H1 (cell line): Measurements from ENCODE around the gene DTX4. TPM values are rescaled to one million over a fixed set of nuclear protein-coding genes. Genes with fewer than 3 reads are reported as not detected.

ENCODE experiments used
- CTCF ChIA-PET: fragments of 300-600 bp; sonication (Branson Sonifier 250); formaldehyde crosslinking; loops from one replicate; lab custom pipeline; 2021; ENCODE audit not compliant: partially characterized antibody; lab: Charles Lee
- POLR2A ChIA-PET: fragments of 300-600 bp; sonication (Branson Sonifier 250); formaldehyde crosslinking; loops from one replicate; lab custom pipeline; 2021; ENCODE audit warnings: inconsistent platforms; ENCODE audit not compliant: partially characterized antibody; lab: Charles Lee
- DNase-seq, 2 experiments: peaks; one replicate each; pipeline versions ENCODE4 v3.0.0 to v3.0.0-alpha.2; 2010 to 2022; ENCODE audit warnings: low spot score in 2 of 2, low read depth in 1 of 2, mixed read lengths in 1 of 2
- FAIRE-seq: peaks from 2 replicates; lab custom pipeline; 2011; peaks lifted over from hg19 to GRCh38; lab: Jason Lieb, UNC
- H2AFZ ChIP-seq: 2 replicates; pipeline ENCODE4 v1.8.1; 2012; ENCODE audit warnings: low read length, inconsistent platforms
- H2AK5ac ChIP-seq: 2 replicates; pipeline ENCODE4 v1.6.1; 2013; ENCODE audit warnings: low read depth, low read length
- H2BK120ac ChIP-seq: replicated peaks from 2 replicates; pipeline ENCODE3; 2013; ENCODE audit warnings: low read depth, low read length, inconsistent platforms
- H2BK12ac ChIP-seq: 2 replicates; pipeline ENCODE4 v1.6.1; 2013; ENCODE audit warnings: low read depth, low read length
- H2BK15ac ChIP-seq: 2 replicates; pipeline ENCODE4 v1.6.1; 2013; ENCODE audit warnings: low read length
- H2BK20ac ChIP-seq: 2 replicates; pipeline ENCODE4 v1.6.1; 2013; ENCODE audit warnings: low read length
- H2BK5ac ChIP-seq: 2 replicates; pipeline ENCODE4 v1.6.1; 2013; ENCODE audit warnings: low read depth, low read length
- H3K14ac ChIP-seq: 2 replicates; pipeline ENCODE4 v1.6.1; 2013; ENCODE audit warnings: inconsistent platforms; ENCODE audit not compliant: insufficient read length
- H3K18ac ChIP-seq: 2 replicates; pipeline ENCODE4 v1.6.1; 2013; ENCODE audit warnings: low read length; ENCODE audit errors: extremely low read depth
- H3K23ac ChIP-seq: 2 replicates; pipeline ENCODE4 v1.6.1; 2013; ENCODE audit warnings: inconsistent platforms; ENCODE audit not compliant: insufficient read length
- H3K23me2 ChIP-seq: 2 replicates; pipeline ENCODE4 v1.6.1; 2013; ENCODE audit warnings: low read depth, low read length
- H3K27ac ChIP-seq: 2 replicates; pipeline ENCODE4 v1.6.1; 2011; ENCODE audit warnings: low read depth, low read length, inconsistent platforms
- H3K27me3 ChIP-seq, 4 experiments: replicated peaks in 1 of 4; 1 replicate in 1 of 4; 2 replicates in 3 of 4; pipeline versions ENCODE4 v1.6.1 to v1.8.1; 2011 to 2013; ENCODE audit warnings: low read length in 3 of 4, mild to moderate bottlenecking in 3 of 4, inconsistent platforms in 2 of 4, mixed read lengths in 2 of 4, moderate library complexity in 1 of 4; ENCODE audit not compliant: control insufficient read depth in 3 of 4, insufficient read depth in 3 of 4; ENCODE audit errors: extremely low read depth in 1 of 4
- H3K36me3 ChIP-seq, 4 experiments: 2 replicates each; pipeline versions ENCODE4 v1.6.1 to v1.8.1; 2011 to 2013; ENCODE audit warnings: mild to moderate bottlenecking in 4 of 4, low read length in 3 of 4, moderate library complexity in 2 of 4, control low read depth in 1 of 4, inconsistent platforms in 1 of 4; ENCODE audit not compliant: insufficient read depth in 4 of 4, control insufficient read depth in 2 of 4
- H3K4ac ChIP-seq: replicated peaks from 2 replicates; pipeline ENCODE3; 2013; ENCODE audit warnings: low read length, low read depth, mixed read lengths, inconsistent platforms; ENCODE audit not compliant: insufficient read length
- H3K4me1 ChIP-seq, 4 experiments: replicated peaks in 1 of 4; 1 replicate in 1 of 4; 2 replicates in 3 of 4; pipeline versions ENCODE4 v1.6.1 to v1.8.1; 2011 to 2013; ENCODE audit warnings: low read length in 3 of 4, inconsistent platforms in 2 of 4, mixed read lengths in 1 of 4; ENCODE audit not compliant: insufficient read depth in 4 of 4, control insufficient read depth in 3 of 4
- H3K4me2 ChIP-seq, 2 experiments: 2 replicates each; pipeline versions ENCODE4 v1.6.1 to v1.8.1; 2011 to 2013; ENCODE audit warnings: low read depth in 2 of 2, low read length in 2 of 2, control low read depth in 1 of 2, inconsistent platforms in 1 of 2, mild to moderate bottlenecking in 1 of 2; ENCODE audit not compliant: insufficient read depth in 1 of 2
- H3K4me3 ChIP-seq, 4 experiments: fragments of 200-600, 300-600 bp in 1 of 4; sonication (generic), shearing (Covaris generic), sonication (Bioruptor Twin) in 1 of 4; 2 replicates each; pipeline versions ENCODE4 v1.5.1 to v1.8.1; 2011 to 2016; ENCODE audit warnings: low read length in 4 of 4, low read depth in 3 of 4, control low read depth in 2 of 4, inconsistent platforms in 2 of 4, mild to moderate bottlenecking in 2 of 4, mixed read lengths in 1 of 4, moderate library complexity in 1 of 4; ENCODE audit not compliant: insufficient read depth in 2 of 4; ENCODE audit errors: extremely low read depth in 1 of 4
- H3K56ac ChIP-seq: replicated peaks from 2 replicates; pipeline ENCODE3; 2013; ENCODE audit warnings: low read depth, mild to moderate bottlenecking, mixed read lengths, low read length, inconsistent platforms; ENCODE audit not compliant: insufficient read length
- H3K79me1 ChIP-seq: 2 replicates; pipeline ENCODE4 v1.6.1; 2013; ENCODE audit warnings: low read depth, low read length, control low read depth
- H3K79me2 ChIP-seq, 2 experiments: 2 replicates each; pipeline versions ENCODE4 v1.6.1 to v1.8.1; 2012 to 2013; ENCODE audit warnings: low read length in 2 of 2, mild to moderate bottlenecking in 2 of 2, inconsistent platforms in 1 of 2; ENCODE audit not compliant: insufficient read depth in 2 of 2, control insufficient read depth in 1 of 2
- H3K9ac ChIP-seq, 4 experiments: replicated peaks in 1 of 4; 1 replicate in 1 of 4; 2 replicates in 3 of 4; pipeline versions ENCODE4 v1.6.1 to v1.8.1; 2011 to 2013; ENCODE audit warnings: low read depth in 3 of 4, low read length in 3 of 4, control low read depth in 2 of 4, mild to moderate bottlenecking in 2 of 4, moderate library complexity in 2 of 4, inconsistent platforms in 1 of 4; ENCODE audit errors: extremely low read depth in 1 of 4
- H3K9me3 ChIP-seq, 2 experiments: 2 replicates each; pipeline versions ENCODE4 v1.6.1 to v1.8.1; 2012 to 2013; ENCODE audit warnings: mild to moderate bottlenecking in 2 of 2, moderate library complexity in 2 of 2, control low read depth in 1 of 2, inconsistent platforms in 1 of 2, low read depth in 1 of 2, low read length in 1 of 2, mixed read lengths in 1 of 2; ENCODE audit not compliant: insufficient read depth in 2 of 2
- H4K20me1 ChIP-seq, 2 experiments: replicated peaks in 1 of 2; 2 replicates each; pipeline versions ENCODE3 to v1.8.1; 2011 to 2013; ENCODE audit warnings: inconsistent platforms in 2 of 2, low read length in 2 of 2, mild to moderate bottlenecking in 1 of 2; ENCODE audit not compliant: insufficient read depth in 2 of 2, control insufficient read depth in 1 of 2
- H4K5ac ChIP-seq: 2 replicates; pipeline ENCODE4 v1.6.1; 2013; ENCODE audit warnings: low read length, low read depth, mixed read lengths, inconsistent platforms; ENCODE audit not compliant: insufficient read length
- H4K8ac ChIP-seq: 2 replicates; pipeline ENCODE4 v1.8.0; 2013; ENCODE audit warnings: mild to moderate bottlenecking, moderate library complexity, low read length, inconsistent platforms; ENCODE audit not compliant: insufficient read depth; ENCODE audit errors: extremely low read depth
- H4K91ac ChIP-seq: replicated peaks from 2 replicates; pipeline ENCODE3; 2013; ENCODE audit warnings: low read length, mixed read lengths, inconsistent platforms; ENCODE audit not compliant: insufficient read length
- BCL11A ChIP-seq, 2 experiments: IDR thresholded peaks; one replicate each; pipeline ENCODE4 v1.6.1; 2011; ENCODE audit warnings: low read depth in 2 of 2, low read length in 2 of 2, mild to moderate bottlenecking in 2 of 2
- CBX5 ChIP-seq: fragments of 300-800, 300-1000 bp; sonication (generic); IDR thresholded peaks from 2 replicates; pipeline ENCODE4 v1.7.1; 2016; ENCODE audit warnings: antibody characterized with exemption, low read length, low read depth
- CREB1 ChIP-seq: IDR thresholded peaks from 2 replicates; pipeline ENCODE4 v1.6.1; 2012; ENCODE audit warnings: inconsistent platforms
- EGR1 ChIP-seq: IDR thresholded peaks from 2 replicates; pipeline ENCODE4 v1.6.1; 2011; ENCODE audit warnings: low read depth, low read length, borderline replicate concordance
- SP1 ChIP-seq: IDR thresholded peaks from 2 replicates; pipeline ENCODE4 v1.6.1; 2011; ENCODE audit warnings: low read depth, low read length
- SRF ChIP-seq: IDR thresholded peaks from 2 replicates; pipeline ENCODE4 v1.6.1; 2011; ENCODE audit warnings: mild to moderate bottlenecking, low read depth, low read length, moderate library complexity
- TAF1 ChIP-seq: IDR thresholded peaks from 2 replicates; pipeline ENCODE4 v1.6.1; 2011; ENCODE audit warnings: mild to moderate bottlenecking, low read depth, low read length
- TBP ChIP-seq: IDR thresholded peaks from 2 replicates; pipeline ENCODE4 v1.6.1; 2011; ENCODE audit warnings: low read depth, low read length, improper control_type of control experiment
- YY1 ChIP-seq: IDR thresholded peaks from 2 replicates; pipeline ENCODE4 v1.6.1; 2011; ENCODE audit warnings: low read depth, mild to moderate bottlenecking, low read length
- WGBS, 2 experiments: shearing (Covaris generic) in 1 of 2; methylation state at CpG; one replicate each; pipeline versions ENCODE4 v1.1.6 to v1.1.7; 2013 to 2015; ENCODE audit warnings: low lambda C conversion rate in 2 of 2, mixed read lengths in 2 of 2, inconsistent platforms in 1 of 2, low coverage in 1 of 2, missing lambda C conversion rate in 1 of 2; ENCODE audit not compliant: insufficient replicate concordance in 2 of 2, insufficient coverage in 1 of 2, insufficient read length in 1 of 2; ENCODE audit errors: extremely low coverage in 1 of 2, missing lambda C conversion rate in 1 of 2; 5-methylcytosine and 5-hydroxymethylcytosine counted together
- polyA plus RNA-seq, 7 experiments: library from polyadenylated mRNA; depleted of rRNA in 3 of 7; stranded (reverse) in 5 of 7; unstranded in 2 of 7; fragments of >200 nt in 5 of 7; fragments of 200-250 nt in 2 of 7; gene quantifications; 1 replicate in 5 of 7; 2 replicates in 1 of 7; 4 replicates in 1 of 7; pipeline versions ENCODE4 v1.2.1 to v1.2.3, GENCODE V29; 2011 to 2013; ENCODE audit warnings: missing spikeins in 2 of 7, mixed read lengths in 2 of 7
- total RNA-seq: library from RNA; stranded (reverse); fragmentation: NEBNext Ultra II Directional; extraction: Animal tissue kit (Norgen Biotek cat#: 25700); gene quantifications from 2 replicates; pipeline ENCODE4 v1.2.1, GENCODE V29; 2021

DTX4 gene
- total and polyA plus RNA-seq, 2 of the 8 experiments (the other 6 are each of a cell fraction or from before 2014, with no cell fraction given), result 5.1 to 18.8 TPM

DNA sequence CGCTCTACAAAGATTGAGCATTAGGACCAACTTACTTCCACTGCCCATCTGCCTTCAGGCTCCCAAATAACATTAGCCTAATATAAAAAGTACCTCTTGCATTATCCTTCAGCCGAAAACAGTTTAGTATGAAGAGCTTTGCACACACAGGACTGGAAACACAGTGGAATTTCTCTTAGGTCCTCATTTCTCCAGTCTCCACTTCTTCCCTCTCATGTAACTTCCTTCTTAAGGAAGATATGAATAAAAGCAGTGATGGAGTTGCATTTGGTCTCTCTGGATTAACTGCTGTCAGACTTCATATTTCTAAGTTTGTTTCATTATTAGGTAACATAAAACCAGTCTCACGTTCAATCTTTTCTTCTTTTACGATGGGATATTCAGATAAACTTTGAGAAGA, 46.4 kb downstream of the DTX4 start:
- H3K4me3 ChIP-seq, result no peak overlapping the region
- CTCF ChIA-PET, result interaction anchor here (3.4 kb wide), 1 partner anchor 12 kb away, joined by 15 read pairs; no protein-coding TSS in a partner anchor
- FAIRE-seq, result no peak
- H3K9me3 ChIP-seq, result no peaks in the 10 kb centered on the region
- H2BK15ac ChIP-seq, result no peak overlapping the region
- no peaks in the 10 kb centered on the region for H3K36me3 ChIP-seq
- DNase-seq, result no peak
- H4K8ac ChIP-seq, result no peak overlapping the region
- POLR2A ChIA-PET, result no interaction called here
- WGBS, 2 experiments, result 87% methylated on average over 4 of the region's 4 CpGs; no CpG with 5 or more reads in 1 of the 2 experiments
- no peaks in the 10 kb centered on the region for H3K4me1 ChIP-seq
- no peak overlapping the region for H2BK12ac ChIP-seq
- H3K9ac ChIP-seq, result no peak overlapping the region
- no peak overlapping the region for H3K56ac ChIP-seq
- no peaks in the 10 kb centered on the region for H3K79me1 ChIP-seq
- no peak overlapping the region for H2BK5ac ChIP-seq
- H3K27me3 ChIP-seq, result no peaks in the 10 kb centered on the region
- no peaks in the 10 kb centered on the region for H4K20me1 ChIP-seq
- no peaks in the 10 kb centered on the region for H3K79me2 ChIP-seq
- no peak overlapping the region for H3K23ac ChIP-seq
- TF ChIP-seq BCL11A (IDR thresholded peaks at IDR 0.05; ENCODE audit: low read depth in 2 of 2, low read length in 2 of 2) (no peak), CBX5 (no peak), SRF (no peak), CREB1 (no peak), TBP (no peak), EGR1 (no peak), SP1 (no peak), YY1 (no peak), TAF1 (no peak)
- H2BK20ac ChIP-seq, result no peak overlapping the region
- no peak overlapping the region for H4K5ac ChIP-seq
- no peak overlapping the region for H3K18ac ChIP-seq
- H3K27ac ChIP-seq, result no peak overlapping the region
- H2AK5ac ChIP-seq, result no peak overlapping the region
- H2BK120ac ChIP-seq, result no peak overlapping the region
- H3K23me2 ChIP-seq, result no peaks in the 10 kb centered on the region; the same call in 1 of the 2 replicates
- H3K4me2 ChIP-seq, result no peak overlapping the region
- no peak overlapping the region for H3K4ac ChIP-seq
- H3K14ac ChIP-seq, result no peak overlapping the region
- no peak overlapping the region for H2AFZ ChIP-seq
- H4K91ac ChIP-seq, result no peak overlapping the region
